Measurements from ENCODE around the gene CEBPE.
"Not testable (repeated sequence)": the region's sequence is repeated elsewhere in the genome, so short reads cannot be mapped to it uniquely, and the experiment has no call there.

CEBPE gene

DNA sequence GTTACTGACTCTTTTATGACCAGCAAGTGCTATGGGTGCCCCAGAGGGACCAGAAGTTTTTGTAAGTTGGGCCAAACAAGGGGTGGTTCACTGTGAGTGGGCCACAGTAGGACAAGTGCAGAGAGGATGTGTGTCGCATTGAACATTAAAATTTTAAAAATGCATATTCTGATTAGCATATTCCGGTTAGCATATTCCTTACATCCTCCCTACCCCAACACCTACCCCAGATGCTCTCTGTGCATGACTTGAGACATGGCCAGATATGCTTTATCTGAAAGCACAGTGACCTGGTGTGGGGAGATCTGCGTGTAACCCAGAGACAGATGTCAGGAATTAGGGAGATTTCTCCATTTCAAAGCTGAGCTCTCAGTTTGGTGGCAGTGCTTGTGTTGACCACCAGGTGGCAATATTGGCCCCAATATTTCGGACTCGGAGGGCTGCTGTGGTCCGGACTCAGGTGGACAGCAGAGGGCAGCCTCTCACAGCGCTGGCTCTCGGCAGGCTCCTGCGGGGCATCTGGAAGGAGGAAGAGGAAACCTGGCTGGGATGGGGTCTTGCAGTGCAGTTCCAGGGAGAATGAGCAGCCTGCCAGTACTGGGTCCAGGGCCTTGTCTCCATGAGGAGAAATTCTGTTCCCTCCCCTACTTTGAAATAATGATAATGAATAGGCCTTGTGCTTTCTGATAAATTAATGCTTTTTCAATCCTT, 1.6 kb upstream of the CEBPE start:
- no peak for FAIRE-seq

DNA sequence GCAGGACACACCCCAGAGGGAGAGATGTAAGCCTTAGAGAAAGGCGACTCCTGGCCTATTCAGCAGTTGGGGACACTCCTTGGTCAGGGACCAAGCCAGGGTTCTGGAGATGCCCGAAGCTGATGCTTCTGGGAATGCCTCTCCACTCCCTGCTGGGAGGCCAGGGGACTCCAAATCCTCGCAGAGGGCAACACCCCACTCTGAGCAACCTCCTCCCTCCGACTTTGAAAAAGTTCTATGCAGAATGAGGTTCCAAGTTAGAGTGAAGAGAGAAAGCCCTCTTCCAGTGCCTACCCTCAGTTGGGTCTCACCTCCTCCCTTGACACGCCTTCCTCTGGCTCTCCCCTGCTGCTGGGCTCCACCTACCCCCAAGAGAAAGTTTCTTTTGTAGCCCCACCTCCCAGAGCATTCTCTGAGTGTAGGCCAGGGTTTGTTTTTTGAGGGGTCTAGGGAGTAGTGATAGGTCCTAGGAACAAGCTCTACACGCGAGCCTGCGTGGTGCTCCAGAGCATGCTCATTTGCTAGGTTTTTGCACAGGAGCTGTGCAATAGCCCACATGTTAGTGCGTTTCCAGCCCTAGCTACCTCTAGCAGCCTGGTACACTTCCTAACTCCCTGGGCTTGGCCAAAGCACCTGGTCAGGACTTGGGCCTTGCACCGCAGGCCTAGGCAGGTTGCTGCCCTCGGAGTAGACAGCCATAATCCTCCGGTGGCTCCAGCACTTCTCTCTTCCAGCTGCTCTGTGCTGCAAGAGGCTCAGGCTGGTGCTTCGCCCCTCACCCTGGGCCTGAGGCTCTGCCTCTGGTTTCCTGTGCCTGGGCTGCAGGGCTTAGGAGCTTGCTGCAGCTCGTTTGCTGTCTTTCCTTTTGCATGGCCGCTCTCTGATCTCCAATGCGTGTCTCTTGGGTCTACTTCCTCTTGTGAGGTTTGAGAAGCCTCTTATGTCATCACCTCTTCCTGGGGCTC, 590 bp upstream of the CEBPE start:
- no peak for FAIRE-seq

DNA sequence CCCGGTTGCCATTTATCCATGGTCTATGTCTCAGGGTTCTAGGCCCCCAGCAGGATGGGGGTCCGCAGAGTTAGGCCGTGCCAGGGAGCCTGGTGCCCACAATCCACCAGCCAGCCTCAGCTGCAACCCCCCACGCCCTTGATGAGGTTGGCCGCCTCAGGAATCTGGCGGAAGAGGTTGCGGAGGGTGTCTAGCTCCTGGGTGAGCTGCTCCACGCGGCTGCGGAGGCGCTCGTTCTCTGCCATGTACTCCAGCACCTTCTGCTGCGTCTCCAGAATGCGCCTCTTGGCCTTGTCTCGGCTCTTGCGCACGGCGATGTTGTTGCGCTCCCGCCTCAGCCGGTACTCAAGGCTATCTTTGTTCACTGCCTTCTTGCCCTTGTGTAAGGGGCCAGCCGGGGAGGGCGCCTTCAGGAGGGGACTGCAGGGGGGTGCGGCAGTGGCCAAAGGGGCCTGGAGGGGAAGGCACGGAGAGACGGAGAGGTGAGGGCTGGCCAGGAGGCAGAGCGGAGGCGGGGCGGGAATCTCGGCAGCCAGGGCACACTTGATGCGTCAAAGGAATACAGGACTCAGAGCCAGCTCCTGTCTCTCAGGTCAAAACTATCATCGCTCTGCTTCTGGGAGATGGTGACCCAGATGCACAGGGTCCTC, 1.6 kb downstream of the CEBPE start:
- no peak for FAIRE-seq

GRCh38 chr14:23115918-23116317, 3.1 kb downstream of the CEBPE start:
- no peak for FAIRE-seq

DNA sequence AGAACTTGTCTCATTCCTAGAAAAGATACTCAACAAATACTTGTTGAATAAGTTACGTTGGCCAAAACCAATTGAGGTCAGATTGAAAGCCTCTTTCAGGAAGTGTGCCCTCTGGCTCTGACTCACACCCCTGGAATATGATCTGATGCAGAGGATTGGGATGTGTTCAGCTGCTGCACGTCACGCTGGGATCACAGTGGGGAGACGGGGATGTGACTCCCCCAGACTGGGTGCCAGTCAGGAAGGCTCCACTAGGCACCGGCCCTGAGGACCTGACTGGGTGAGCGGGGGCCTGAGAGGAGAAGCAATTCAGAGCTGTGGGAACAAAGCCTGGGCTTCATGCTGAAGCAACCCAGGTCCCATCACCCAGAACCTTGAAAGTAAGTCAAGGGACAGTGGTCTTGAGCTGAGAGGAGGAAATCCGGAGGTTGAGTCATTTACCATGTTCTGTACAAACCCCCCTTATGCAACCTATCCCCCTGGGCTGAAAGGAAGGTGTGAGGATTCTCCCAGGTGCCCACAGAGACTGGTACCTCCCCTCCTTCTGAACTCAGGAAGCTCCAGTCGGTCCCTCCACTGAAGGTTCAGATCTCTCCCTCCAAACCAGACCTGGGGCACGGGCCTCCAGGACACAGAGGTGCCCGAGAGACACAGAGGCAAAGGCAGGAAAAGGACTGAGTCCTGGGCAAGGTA, 3.9 kb downstream of the CEBPE start:
- no peak for FAIRE-seq

- no peak for FAIRE-seq
These were observed 4.4 kb downstream of the CEBPE start for GRCh38 chr14:23114669-23115038.

DNA sequence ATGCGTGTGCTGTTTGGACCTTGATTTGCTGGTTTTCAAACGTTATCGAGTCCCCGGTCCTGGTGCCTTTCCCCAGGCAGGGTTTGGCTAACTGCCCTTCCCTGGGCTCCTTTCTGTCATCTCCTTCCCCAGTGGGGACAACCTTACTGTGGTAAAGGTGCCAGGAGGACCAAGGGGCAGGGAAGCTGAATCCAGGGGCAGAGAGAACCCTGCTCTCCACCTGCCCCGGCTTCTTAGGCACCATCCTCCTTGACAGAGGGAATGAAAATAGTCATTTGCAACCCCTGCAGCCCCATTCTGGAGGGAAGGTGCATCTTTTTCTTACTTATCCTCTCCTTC, 5.0 kb downstream of the CEBPE start:
- no peak for FAIRE-seq

GRCh38 chr14:23113431-23114119, 5.5 kb downstream of the CEBPE start:
- FAIRE-seq = no peak

DNA sequence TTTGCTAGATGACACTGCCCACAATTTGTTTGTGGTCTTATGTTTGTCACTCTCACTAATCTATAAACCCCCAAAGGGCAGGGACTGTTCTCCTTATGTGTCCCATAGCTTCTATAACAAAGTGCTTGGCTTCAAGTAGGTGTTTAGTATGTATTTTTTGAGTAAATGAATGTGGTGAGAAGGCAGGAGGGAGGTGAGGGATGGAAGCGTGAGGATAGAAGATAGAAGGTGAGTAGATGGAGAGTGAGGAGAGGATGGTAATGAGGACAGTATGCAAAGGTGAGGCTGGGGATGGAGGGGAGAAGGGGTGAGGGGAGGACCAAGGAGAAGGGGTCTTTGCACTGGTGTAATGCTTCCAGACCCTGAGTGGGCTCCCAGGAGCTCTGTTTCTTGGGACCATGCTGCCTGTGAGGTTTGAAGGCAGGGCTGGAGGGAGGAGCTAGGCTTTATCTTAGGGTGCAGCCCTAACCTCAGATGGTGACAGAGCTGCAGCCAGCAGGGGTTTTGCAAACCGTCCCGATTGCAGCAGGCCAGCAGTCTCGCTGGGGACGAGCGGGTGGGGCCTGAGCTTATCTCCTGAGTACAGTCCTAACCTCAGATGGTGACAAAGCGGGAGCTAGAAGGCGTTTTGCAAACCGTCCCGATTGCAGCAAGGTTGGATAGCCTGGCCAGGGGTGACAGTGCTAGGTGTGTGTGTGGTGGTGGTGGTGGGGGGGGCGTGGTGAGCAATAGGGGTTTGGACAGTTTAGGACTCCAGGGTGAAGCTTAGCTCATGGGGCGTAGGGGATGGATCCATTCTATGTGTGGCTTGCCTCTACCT, 6.5 kb downstream of the CEBPE start:
- FAIRE-seq = no peak

DNA sequence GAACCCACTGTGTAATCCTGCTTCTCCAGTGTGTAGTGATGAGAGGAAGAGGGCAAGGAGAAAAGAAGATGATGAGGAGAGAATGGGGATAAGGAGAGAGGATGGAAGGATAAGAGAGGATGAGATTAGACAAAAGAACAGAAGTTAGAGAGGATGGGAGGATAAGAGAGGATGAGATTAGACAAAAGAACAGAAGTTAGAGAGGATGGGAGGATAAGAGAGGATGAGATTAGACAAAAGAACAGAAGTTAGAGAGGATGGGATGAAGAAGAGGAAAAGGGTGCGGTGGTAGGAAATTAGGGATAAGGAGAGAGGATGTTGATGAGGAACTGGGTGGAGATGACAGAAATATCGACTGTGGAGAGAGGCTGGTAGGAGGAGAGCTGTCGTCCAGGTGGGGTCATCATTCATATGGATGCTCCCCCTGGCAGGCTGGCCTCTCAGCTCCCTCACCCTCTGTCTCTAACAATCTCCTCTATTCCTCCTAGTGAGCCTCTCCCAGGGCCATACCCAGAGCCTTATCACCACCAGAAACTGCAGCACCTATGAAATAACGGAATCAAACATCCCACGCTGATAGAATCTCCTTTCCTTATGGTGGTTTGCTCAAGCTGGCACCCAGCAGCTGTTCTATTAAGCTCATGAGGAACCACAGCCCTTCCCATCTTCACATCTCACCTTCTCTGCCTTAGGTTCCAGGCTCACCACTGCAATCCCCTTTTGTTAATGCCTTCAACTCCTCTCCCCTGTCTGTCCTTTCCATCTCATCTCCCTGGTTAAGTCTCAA, 8.3 kb downstream of the CEBPE start:
- FAIRE-seq = no peak

DNA sequence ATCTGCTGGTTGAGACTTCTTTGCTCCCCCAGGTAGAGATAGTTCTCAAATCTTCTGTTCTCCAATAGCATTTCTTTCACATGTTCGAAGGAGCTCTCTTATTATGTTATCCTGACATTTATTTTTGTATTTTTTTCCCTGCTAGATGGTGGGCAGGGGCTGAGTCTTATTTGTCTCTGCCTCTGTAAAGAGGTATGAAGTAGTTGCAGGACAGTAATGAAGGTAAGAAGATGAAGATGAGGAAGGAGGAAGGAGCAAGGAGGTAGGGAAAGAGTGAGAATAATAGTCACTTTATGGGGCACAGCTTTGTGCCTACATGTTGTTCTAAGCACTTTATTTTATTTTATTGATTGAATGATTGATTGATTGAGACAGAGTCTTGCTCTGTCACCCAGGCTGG, 9.3 kb downstream of the CEBPE start:
- FAIRE-seq = no peak

GRCh38 chr14:23108169-23108568, 10.9 kb downstream of the CEBPE start:
- FAIRE-seq = not testable (repeated sequence)

DNA sequence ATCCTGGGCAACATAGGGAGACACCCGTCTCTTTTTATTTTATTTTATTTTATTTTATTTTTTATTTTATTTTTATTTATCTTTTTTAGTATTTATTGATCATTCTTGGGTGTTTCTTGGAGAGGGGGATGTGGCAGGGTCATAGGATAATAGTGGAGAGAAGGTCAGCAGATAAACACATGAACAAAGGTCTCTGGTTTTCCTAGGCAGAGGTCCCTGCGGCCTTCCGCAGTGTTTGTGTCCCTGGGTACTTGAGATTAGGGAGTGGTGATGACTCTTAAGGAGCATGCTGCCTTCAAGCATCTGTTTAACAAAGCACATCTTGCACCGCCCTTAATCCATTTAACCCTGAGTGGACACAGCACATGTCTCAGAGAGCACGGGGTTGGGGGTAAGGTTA, 11.4 kb downstream of the CEBPE start:
- FAIRE-seq = not testable (repeated sequence)

- FAIRE-seq = no peak
These were observed 12.4 kb downstream of the CEBPE start for GRCh38 chr14:23106747-23107045.

DNA sequence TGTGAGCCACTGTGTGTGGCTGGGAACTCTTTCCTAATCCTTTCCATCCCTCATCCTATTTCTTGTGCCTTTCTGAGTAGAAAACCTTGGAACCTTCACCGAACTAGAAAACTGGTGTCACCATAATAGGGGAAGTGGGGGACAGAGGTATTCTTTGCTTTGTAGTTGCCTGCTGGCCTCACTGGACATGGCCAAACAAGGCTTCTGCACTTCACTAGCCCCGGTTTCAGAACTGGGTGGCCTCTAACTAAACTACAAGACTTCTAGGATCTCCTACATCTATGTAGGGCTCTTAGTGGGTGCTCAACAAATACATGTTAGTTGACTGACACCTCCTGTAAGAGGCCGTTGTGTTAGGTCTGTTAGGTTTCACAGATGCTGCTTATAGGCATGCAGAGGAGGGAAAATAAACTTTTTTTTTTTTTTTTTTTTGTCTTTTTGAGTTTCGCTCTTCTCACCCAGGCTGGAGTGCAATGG, 13.7 kb downstream of the CEBPE start:
- FAIRE-seq = no peak

DNA sequence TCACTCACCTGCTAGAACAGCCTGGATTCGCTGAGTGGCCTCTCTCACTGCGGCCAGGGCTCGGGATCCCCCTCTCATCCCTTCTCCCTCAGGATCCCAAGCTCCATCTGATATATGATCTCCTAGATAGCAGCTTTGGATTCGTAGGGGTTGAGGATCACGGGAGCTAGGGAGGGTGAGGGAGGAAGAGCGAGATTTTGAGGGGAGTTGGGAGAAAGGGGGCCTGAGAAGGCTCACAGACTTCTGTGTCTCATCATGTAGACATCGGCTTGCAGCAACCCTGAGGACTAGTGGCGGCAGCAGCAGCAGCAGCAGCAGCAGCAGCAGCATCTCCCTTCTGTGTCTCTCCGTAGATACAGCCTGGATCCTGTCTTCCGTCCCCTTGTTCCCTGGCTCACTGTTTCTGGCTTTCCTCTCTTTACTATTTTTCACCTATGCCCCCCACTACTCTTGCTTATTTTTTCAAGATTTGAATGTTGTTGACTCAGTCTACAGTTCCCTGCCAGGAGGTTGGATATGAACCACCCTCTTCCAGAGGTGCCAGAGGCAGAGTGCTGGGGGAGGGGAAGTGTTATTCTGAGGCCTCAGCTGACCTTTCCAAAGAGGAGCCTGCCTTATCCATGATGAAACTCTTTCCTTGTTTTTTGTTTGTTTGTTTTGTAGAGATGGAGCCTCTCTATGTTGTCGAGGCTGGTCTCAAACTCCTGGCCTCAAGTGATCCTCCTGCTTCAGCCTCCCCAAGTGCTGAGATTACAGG, 14.3 kb downstream of the CEBPE start, which contains the start of gene CIROP:
Gene CIROP (minus strand): TSS at position 399 of the 757 bp plus-strand sequence. CDS start 69 bp downstream, at position 330.
- no peak for FAIRE-seq

- FAIRE-seq = no peak
These were observed 14.9 kb downstream of the CEBPE start for GRCh38 chr14:23104070-23104590.

GRCh38 chr14:23103581-23103980, 15.5 kb downstream of the CEBPE start:
- no peak for FAIRE-seq

DNA sequence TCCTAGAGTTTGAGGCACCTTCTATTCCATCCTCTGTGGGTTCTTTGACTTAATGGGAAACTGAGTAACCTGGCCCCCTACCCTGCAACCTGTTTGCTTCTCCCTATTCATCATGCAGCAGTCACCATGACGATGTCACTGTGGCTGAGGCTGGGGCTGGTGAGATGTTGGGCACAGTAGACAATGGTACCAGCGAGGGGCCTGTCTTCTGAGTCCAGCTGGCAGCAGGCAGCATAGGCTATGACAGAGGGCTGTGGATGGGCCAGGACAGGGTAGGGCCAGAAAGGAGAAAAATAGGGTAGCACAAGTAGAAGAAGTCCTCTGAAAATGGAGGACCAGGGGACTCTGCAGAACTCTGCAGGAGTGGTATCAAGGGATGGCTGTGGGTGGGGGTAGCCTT, 16.3 kb downstream of the CEBPE start:
- FAIRE-seq = no peak

All from colon (tissue), 2 donors.